IPS DF 6.9 (cell line): ENCODE results near the gene HOXC6.

Source experiments
- DNase-seq: peaks from one replicate; pipeline ENCODE4 v3.0.0-alpha.2; 2013; ENCODE audit warnings: low read depth, low spot score
- H3K27ac ChIP-seq: one replicate; pipeline ENCODE4 v1.5.1; 2013; ENCODE audit warnings: low read length, control low read depth
- H3K27me3 ChIP-seq: 2 replicates; pipeline ENCODE4 v1.6.1; 2013; ENCODE audit warnings: mild to moderate bottlenecking, low read length; ENCODE audit not compliant: control insufficient read depth, insufficient read depth
- H3K36me3 ChIP-seq: 2 replicates; pipeline ENCODE4 v1.6.1; 2013; ENCODE audit warnings: low read length; ENCODE audit not compliant: control insufficient read depth, insufficient read depth
- H3K4me1 ChIP-seq: 2 replicates; pipeline ENCODE4 v1.6.1; 2013; ENCODE audit warnings: low read length; ENCODE audit not compliant: control insufficient read depth, insufficient read depth
- H3K4me3 ChIP-seq: 2 replicates; pipeline ENCODE4 v1.5.1; 2013; ENCODE audit warnings: mild to moderate bottlenecking, low read length
- H3K9me3 ChIP-seq: 2 replicates; pipeline ENCODE4 v1.6.1; 2013; ENCODE audit warnings: low read length, inconsistent platforms; ENCODE audit not compliant: control insufficient read depth, insufficient read depth
- WGBS: extraction: QIAGEN DNeasy Blood & Tissue Kit; methylation state at CpG from one replicate; pipeline ENCODE4 v1.1.7; 2013; ENCODE audit warnings: mixed read lengths, missing lambda C conversion rate; ENCODE audit not compliant: insufficient read length, insufficient coverage; 5-methylcytosine and 5-hydroxymethylcytosine counted together

HOXC6 gene

DNA sequence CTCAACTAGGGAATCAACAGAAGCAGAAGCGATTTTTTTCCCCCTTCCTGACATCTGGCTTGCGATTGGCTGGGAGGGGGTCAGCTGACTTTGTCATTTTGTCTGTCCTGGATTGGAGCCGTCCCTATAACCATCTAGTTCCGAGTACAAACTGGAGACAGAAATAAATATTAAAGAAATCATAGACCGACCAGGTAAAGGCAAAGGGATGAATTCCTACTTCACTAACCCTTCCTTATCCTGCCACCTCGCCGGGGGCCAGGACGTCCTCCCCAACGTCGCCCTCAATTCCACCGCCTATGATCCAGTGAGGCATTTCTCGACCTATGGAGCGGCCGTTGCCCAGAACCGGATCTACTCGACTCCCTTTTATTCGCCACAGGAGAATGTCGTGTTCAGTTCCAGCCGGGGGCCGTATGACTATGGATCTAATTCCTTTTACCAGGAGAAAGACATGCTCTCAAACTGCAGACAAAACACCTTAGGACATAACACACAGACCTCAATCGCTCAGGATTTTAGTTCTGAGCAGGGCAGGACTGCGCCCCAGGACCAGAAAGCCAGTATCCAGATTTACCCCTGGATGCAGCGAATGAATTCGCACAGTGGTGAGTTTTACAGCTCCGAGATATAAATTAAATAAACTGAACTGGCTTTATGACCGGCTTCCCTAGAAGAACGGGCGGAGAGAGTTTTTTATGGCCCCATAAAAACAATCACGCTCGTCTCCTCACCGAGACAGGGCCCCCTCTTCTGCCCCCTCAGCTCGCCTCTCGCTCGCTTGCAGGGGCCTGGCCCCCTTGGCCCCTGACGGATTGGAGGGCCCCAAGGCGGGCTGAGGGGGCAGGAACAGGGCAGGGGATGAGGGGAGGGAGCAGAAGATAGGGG lies at the start of gene HOXC6:
HOXC6 (plus strand) TSS at position 127 of the 888 bp plus-strand sequence; CDS start at position 209, 82 bp downstream.
- DNase-seq, result no peak
- no peak within 1 kb of the TSS for H3K4me3 ChIP-seq
- WGBS, result no CpG with 5 or more reads among the region's 36 CpGs
- H3K36me3 ChIP-seq, result no peaks in the 10 kb centered on the region
- no peaks in the 10 kb centered on the region for H3K9me3 ChIP-seq
- no peaks in the 10 kb centered on the region for H3K4me1 ChIP-seq
- H3K27me3 ChIP-seq, result peaks cover 98% of the 10 kb centered on the region
- no peak within 1 kb of the TSS for H3K27ac ChIP-seq

DNA sequence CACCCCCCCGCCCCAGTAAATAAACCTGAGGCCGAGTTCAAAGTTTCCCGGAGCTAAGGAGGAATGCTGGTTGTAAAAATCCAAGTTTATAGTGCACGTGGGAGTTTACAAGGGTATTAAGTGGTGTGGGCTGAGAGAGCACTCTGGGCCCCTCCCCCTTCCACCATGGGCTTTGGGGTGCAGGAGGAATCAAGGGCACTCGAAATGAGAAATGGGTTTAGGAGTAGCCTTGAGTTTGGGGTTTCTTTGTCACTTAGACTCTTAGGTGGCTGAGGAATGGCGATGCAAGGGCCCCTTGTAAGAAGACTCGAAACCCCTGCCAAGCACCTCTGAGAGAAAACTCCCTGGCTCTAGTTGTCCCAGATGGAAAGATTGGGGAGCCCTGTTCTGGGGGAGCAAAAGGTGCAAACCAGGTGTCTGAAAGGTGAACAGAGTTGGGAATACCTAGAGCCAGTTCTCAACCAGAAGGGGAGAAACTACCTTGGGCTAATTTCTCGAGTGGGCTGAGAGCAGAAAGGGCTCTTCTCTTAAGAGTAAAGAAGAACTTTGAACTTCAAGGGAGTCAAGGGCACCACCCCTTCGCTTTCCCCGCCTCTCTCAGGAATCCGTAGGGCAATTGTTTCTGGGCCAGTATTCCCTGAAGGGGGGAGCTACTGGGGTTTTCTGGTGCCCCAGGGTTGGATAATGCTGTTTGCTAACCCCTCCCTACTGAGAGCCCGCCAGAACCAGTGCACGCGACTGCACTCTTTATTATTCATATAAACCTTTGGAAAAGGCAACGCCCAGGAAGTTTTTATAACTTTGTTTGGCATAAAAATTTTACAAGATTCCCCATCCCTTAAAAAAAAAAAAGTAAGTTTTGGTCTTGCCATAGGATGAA lies 49.5 kb upstream of the HOXC6 start:
- DNase-seq, result no peak
- no peaks in the 10 kb centered on the region for H3K36me3 ChIP-seq
- H3K9me3 ChIP-seq, result no peaks in the 10 kb centered on the region
- H3K27ac ChIP-seq, result no peak overlapping the region
- WGBS, result no CpG with 5 or more reads among the region's 15 CpGs
- H3K27me3 ChIP-seq, result peaks cover 97% of the 10 kb centered on the region
- H3K4me3 ChIP-seq, result no peak overlapping the region
- no peaks in the 10 kb centered on the region; the same call in none of the 2 replicates for H3K4me1 ChIP-seq

DNA sequence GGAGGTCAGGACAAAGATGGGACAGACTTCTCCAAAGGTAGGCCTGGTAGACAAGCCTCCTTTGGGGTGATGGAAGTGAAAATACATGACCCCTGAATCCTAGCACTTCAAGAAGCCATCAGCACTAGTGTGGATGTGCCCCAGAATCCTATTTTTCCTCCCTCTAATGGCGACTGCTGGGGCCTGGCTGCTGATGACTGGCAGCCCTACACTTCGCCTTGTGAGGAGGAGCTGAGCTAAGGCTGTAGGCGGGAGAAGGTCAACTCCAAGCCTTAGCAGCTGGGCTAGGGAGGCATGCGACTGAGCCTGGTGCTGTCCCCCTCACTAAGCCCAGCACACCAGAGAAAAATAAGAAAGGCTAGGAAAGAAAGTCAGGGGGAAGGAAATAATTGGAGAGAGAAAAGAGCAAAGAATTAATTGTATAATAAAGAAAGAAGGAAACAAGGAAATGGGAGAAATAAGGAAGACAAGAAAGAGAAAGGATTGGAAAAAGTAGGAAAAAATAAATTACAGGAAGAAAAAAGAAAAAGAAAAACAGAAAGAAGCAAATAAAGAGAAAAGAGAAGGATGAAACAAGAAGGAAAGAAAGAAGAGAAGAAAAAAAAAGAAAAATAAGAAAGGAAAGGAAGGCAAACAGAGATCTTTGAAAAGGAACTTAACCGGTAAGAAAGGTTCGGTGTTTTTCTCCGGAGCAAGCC lies 48.0 kb upstream of the HOXC6 start:
- H3K27ac ChIP-seq, result no peak overlapping the region
- no CpG with 5 or more reads among the region's 7 CpGs for WGBS
- H3K27me3 ChIP-seq, result peaks cover 93% of the 10 kb centered on the region

DNA sequence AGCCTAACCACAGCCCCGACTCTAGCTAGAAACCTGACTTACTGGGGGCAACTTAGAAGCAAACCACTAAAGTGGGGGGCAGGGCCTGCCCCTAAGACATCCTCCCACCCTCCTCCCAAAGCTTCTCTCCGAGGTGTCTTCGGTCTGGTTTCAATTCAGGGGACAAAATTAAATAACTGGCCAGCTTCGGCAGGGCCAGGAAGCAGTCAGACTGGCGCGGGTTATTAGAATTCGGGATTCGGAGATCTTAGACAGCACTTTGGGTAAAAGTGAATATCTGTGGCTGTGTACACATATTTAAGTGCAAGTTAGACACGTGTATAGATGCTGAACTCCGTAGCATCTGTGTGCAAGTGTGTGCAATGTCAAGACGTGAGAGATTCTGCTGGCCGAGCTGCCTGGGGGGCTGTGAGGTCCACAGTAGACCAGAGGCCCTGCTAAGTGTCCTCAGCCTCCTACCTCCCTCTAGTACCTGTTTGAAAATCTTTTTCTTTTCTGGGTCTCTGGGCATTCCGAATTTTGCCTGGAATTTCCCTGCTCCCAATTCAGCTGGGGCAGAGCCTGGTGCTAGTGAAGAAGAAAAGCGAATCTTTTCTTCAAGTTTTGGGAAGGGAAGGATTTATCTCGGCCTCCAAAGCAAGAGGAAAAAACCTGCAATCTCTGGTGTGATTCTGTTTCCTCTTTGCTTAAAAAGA lies 47.3 kb upstream of the HOXC6 start:
- no CpG with 5 or more reads among the region's 15 CpGs for WGBS
- H3K4me3 ChIP-seq, result no peak overlapping the region
- H3K36me3 ChIP-seq, result no peaks in the 10 kb centered on the region; the same call in 1 of the 2 replicates
- DNase-seq, result no peak
- peaks cover 93% of the 10 kb centered on the region for H3K27me3 ChIP-seq
- H3K9me3 ChIP-seq, result no peaks in the 10 kb centered on the region
- H3K4me1 ChIP-seq, result peaks cover under 1% of the 10 kb centered on the region
- no peak overlapping the region for H3K27ac ChIP-seq

More for the DNA sequence above, 48.0 kb upstream of the HOXC6 start:
- DNase-seq, result no peak
- H3K9me3 ChIP-seq, result no peaks in the 10 kb centered on the region
- no peaks in the 10 kb centered on the region for H3K36me3 ChIP-seq
- no peak overlapping the region for H3K4me3 ChIP-seq
- H3K4me1 ChIP-seq, result no peaks in the 10 kb centered on the region

DNA sequence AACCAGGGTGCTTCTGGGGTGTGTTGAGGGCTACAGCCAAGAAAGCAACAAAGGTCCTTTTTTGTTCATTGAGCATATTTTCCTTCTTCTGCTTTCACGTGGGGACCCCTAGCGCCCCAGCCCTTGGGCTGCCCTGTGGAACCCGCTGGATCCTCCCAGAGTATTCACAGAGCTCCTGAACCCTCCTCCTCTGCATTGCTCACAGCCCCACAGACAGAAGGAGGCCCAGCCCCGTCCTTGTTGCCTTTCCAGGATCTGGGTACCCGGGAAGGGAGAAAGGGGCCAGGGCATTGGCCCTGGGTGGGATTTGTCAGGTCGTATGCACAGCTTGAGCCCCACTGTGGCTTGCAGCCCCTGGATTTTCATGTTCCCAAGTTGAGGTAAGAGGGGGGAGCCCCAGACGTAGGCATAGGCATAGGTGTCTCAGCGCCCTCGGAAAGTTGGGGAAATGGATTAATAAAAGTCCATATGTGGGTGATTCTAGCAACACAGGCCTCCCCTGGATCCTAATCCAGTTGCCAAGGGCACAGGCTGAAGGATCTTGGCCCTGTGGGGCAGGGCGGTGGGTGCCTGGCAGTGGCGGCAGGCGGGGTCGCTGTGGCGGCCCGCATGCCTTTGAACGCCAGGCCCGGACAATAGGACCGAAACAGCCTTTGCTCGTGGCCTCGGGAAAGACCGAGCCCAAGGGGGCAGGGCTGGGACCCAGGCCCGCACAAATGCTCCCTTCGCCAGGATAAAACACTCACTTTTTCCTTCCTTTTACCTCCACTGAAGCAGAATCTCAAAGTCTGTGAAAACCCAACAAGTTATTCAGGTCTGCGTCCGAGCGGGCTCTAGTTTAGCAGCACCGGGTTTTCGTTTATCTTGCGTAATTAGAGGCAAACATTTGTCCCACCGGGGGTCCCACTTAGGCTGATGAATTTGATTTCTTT lies 46.3 kb upstream of the HOXC6 start:
- H3K27me3 ChIP-seq, result peaks cover 93% of the 10 kb centered on the region
- H3K4me1 ChIP-seq, result peaks cover 3% of the 10 kb centered on the region
- H3K9me3 ChIP-seq, result no peaks in the 10 kb centered on the region
- H3K4me3 ChIP-seq, result no peak overlapping the region
- no CpG with 5 or more reads among the region's 30 CpGs for WGBS
- no peaks in the 10 kb centered on the region; the same call in 1 of the 2 replicates for H3K36me3 ChIP-seq
- DNase-seq, result no peak
- no peak overlapping the region for H3K27ac ChIP-seq

DNA sequence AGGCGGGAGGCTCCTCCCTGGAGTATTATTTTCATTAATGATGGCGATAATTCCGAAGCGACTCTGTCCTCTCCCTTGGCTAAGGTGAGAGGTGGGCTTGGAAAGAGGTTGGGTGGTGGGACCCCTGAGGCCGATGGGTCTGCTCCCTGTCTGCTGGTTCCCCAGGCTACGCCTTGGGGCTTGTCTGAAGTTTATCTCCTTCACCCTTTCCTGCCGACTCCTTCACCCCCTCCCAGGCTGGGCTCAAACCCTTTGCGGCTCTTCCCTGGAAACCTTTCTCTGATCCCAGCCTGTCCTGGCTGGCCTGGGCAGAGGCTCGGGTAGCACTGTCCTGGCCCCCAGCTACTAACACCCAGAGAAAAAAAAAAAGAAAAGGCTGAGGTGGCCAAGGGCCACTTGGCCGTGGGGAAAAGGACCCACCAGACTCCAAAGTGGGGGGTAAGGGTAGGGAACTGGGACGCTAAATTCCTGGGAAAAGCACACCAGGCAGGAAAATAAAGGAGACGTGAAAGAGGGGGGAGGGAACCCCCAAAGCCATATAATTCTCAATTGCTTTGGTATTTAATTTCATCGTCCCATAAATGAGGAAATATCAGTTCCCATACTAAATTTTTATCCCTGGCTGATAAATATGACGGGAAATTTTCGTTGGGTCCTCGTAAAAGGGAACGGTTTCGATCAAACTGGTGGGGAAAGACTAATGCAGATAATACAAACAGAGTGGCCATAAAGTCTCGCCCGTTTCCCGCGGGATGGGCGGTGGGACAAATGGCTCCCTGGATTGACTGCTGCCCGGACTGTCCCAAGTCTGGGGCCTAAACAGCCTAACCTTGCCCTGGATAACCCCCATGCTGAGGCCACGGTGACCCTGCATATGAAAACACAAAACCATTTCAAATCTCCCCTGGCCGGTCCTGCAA lies 45.3 kb upstream of the HOXC6 start:
- no peak overlapping the region for H3K27ac ChIP-seq

DNA sequence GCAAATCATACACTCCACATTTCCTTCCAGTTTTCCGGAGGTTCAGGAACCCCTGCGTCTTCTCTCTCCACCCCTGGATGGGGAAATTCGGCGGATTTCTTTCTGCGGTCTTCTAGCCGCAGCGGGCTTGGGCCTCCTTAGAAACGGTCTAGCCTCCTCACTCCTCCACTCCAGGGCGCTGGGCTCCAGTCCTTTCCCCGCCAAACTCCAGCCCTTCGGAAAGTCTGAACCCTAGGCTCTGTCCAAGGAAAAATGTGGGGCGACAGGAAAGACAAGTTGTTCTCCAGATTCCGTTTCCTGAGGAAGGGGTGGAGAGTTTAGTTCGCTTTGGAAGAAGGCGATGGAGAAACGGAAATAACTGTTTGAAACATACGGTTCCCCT lies 44.7 kb upstream of the HOXC6 start:
- WGBS, result no CpG with 5 or more reads among the region's 17 CpGs
- H3K27ac ChIP-seq, result no peak overlapping the region
- no peak overlapping the region for H3K4me3 ChIP-seq
- peaks cover 3% of the 10 kb centered on the region for H3K4me1 ChIP-seq
- no peaks in the 10 kb centered on the region for H3K9me3 ChIP-seq
- no peaks in the 10 kb centered on the region; the same call in 1 of the 2 replicates for H3K36me3 ChIP-seq
- DNase-seq, result no peak
- peaks cover 94% of the 10 kb centered on the region for H3K27me3 ChIP-seq

More for the DNA sequence above, 45.3 kb upstream of the HOXC6 start:
- Histone ChIP-seq H3K27me3 (peaks cover 93% of the 10 kb centered on the region), H3K4me1 (peaks cover 3% of the 10 kb centered on the region), H3K36me3 (no peaks in the 10 kb centered on the region; the same call in 1 of the 2 replicates), H3K4me3 (no peak overlapping the region), H3K9me3 (no peaks in the 10 kb centered on the region)
- no peak for DNase-seq
- no CpG with 5 or more reads among the region's 26 CpGs for WGBS

DNA sequence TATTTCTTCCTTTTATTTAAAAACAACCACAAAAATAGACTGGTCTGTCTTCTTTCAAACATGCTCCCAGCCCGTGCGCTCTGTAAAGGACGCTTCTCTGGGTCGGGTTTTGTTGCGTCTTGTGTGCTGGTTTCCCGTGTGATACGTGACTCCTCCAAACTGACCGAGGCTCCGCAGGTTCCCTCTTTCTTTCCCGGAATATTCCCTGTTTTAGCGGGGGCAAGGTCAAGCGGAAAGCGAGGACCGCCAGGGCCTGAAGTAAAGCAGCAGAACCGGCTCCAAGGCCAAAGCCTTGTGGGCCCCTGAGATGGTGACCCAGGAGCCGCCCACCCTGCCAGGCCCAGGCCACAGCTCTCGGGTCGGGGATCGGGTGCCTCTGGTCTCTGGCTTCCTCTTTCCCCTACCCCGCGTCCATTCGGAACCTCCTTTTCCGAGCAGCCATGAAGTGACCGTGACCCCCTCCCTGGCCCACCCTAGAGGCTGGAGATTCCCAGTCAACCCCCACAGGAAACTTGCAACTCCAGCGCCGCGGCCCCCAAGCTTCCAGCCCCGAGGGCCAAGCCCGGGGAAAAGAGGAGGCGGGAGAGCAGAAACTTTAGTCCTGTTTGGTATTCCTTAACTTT lies 44.2 kb upstream of the HOXC6 start:
- no peaks in the 10 kb centered on the region; the same call in 1 of the 2 replicates for H3K36me3 ChIP-seq
- no peaks in the 10 kb centered on the region for H3K9me3 ChIP-seq
- DNase-seq, result no peak
- peaks cover 94% of the 10 kb centered on the region for H3K27me3 ChIP-seq
- H3K27ac ChIP-seq, result no peak overlapping the region
- H3K4me1 ChIP-seq, result peaks cover 3% of the 10 kb centered on the region
- no CpG with 5 or more reads among the region's 30 CpGs for WGBS
- H3K4me3 ChIP-seq, result no peak overlapping the region
